GM23338 (cell line): Measurements from ENCODE around the gene GPT2. TPM values are rescaled to one million over a fixed set of nuclear protein-coding genes. Genes with fewer than 3 reads are reported as not detected.

Experiments
- CREB1 ChIP-seq: fragments of 250-450 bp; sonication (Bioruptor Pico); IDR thresholded peaks from 2 replicates; pipeline ENCODE4 v1.5.0; 2020; ENCODE audit warnings: low read depth, mild to moderate bottlenecking, moderate library complexity
- EZH2 ChIP-seq: fragments of 200-600 bp; sonication (generic); IDR thresholded peaks from one replicate; pipeline ENCODE4 v1.8.0; 2017; ENCODE audit warnings: antibody characterized with exemption, mild to moderate bottlenecking, low read depth; ENCODE audit not compliant: unreplicated experiment
- EZH2phosphoT487 ChIP-seq: fragments of 200-600 bp; sonication (generic); IDR thresholded peaks from one replicate; pipeline ENCODE4 v1.8.1; 2018; ENCODE audit warnings: antibody characterized with exemption; ENCODE audit not compliant: unreplicated experiment
- JUNB ChIP-seq: IDR thresholded peaks from one replicate; pipeline ENCODE4 v1.6.1; 2016; ENCODE audit warnings: antibody characterized with exemption; ENCODE audit not compliant: unreplicated experiment
- ZNF331 ChIP-seq: fragments of 250-450 bp; sonication (Bioruptor Pico); IDR thresholded peaks from 2 replicates; pipeline ENCODE4 v1.5.0; 2020; ENCODE audit warnings: low read depth, mild to moderate bottlenecking, moderate library complexity
- polyA plus RNA-seq: library from polyadenylated mRNA; unstranded; fragments of >200 nt; fragmentation: Nextera tagmentation; extraction: Ambion mirVana; gene quantifications from 2 replicates; pipeline ENCODE4 v1.2.1, GENCODE V29; 2016
- total RNA-seq: library from RNA; depleted of rRNA; stranded (reverse); fragments of >200 nt; shearing (Covaris generic); gene quantifications from 2 replicates; pipeline ENCODE4 v1.2.3, GENCODE V29; 2014
- TF ChIP-seq, protein P1 (sequence below): fragments of 250-450 bp; sonication (Bioruptor Pico); IDR thresholded peaks from 2 replicates; pipeline ENCODE4 v1.5.0; 2020; ENCODE audit warnings: mild to moderate bottlenecking, moderate library complexity
- TF ChIP-seq, protein P2 (sequence below): IDR thresholded peaks from one replicate; pipeline ENCODE4 v1.6.1; 2018; ENCODE audit warnings: antibody characterized with exemption; ENCODE audit not compliant: unreplicated experiment

The GPT2 gene
- total and polyA plus RNA-seq, 2 experiments from 2014 or later: 48.5 to 81.0 TPM

- TF ChIP-seq, protein P1, sequence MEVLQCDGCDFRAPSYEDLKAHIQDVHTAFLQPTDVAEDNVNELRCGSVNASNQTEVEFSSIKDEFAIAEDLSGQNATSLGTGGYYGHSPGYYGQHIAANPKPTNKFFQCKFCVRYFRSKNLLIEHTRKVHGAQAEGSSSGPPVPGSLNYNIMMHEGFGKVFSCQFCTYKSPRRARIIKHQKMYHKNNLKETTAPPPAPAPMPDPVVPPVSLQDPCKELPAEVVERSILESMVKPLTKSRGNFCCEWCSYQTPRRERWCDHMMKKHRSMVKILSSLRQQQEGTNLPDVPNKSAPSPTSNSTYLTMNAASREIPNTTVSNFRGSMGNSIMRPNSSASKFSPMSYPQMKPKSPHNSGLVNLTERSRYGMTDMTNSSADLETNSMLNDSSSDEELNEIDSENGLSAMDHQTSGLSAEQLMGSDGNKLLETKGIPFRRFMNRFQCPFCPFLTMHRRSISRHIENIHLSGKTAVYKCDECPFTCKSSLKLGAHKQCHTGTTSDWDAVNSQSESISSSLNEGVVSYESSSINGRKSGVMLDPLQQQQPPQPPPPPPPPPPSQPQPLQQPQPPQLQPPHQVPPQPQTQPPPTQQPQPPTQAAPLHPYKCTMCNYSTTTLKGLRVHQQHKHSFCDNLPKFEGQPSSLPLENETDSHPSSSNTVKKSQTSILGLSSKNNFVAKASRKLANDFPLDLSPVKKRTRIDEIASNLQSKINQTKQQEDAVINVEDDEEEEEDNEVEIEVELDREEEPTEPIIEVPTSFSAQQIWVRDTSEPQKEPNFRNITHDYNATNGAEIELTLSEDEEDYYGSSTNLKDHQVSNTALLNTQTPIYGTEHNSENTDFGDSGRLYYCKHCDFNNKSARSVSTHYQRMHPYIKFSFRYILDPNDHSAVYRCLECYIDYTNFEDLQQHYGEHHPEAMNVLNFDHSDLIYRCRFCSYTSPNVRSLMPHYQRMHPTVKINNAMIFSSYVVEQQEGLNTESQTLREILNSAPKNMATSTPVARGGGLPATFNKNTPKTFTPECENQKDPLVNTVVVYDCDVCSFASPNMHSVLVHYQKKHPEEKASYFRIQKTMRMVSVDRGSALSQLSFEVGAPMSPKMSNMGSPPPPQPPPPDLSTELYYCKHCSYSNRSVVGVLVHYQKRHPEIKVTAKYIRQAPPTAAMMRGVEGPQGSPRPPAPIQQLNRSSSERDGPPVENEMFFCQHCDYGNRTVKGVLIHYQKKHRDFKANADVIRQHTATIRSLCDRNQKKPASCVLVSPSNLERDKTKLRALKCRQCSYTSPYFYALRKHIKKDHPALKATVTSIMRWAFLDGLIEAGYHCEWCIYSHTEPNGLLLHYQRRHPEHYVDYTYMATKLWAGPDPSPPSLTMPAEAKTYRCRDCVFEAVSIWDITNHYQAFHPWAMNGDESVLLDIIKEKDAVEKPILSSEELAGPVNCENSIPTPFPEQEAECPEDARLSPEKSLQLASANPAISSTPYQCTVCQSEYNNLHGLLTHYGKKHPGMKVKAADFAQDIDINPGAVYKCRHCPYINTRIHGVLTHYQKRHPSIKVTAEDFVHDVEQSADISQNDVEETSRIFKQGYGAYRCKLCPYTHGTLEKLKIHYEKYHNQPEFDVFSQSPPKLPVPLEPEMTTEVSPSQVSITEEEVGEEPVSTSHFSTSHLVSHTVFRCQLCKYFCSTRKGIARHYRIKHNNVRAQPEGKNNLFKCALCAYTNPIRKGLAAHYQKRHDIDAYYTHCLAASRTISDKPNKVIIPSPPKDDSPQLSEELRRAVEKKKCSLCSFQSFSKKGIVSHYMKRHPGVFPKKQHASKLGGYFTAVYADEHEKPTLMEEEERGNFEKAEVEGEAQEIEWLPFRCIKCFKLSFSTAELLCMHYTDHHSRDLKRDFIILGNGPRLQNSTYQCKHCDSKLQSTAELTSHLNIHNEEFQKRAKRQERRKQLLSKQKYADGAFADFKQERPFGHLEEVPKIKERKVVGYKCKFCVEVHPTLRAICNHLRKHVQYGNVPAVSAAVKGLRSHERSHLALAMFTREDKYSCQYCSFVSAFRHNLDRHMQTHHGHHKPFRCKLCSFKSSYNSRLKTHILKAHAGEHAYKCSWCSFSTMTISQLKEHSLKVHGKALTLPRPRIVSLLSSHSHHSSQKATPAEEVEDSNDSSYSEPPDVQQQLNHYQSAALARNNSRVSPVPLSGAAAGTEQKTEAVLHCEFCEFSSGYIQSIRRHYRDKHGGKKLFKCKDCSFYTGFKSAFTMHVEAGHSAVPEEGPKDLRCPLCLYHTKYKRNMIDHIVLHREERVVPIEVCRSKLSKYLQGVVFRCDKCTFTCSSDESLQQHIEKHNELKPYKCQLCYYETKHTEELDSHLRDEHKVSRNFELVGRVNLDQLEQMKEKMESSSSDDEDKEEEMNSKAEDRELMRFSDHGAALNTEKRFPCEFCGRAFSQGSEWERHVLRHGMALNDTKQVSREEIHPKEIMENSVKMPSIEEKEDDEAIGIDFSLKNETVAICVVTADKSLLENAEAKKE (CRISPR knock-in tag): no peak
- TF ChIP-seq EZH2phosphoT487 (no peak), JUNB (no peak), CREB1 (CRISPR knock-in tag) (no peak), EZH2 (no peak), ZNF331 (CRISPR knock-in tag) (no peak)
- TF ChIP-seq, protein P2, sequence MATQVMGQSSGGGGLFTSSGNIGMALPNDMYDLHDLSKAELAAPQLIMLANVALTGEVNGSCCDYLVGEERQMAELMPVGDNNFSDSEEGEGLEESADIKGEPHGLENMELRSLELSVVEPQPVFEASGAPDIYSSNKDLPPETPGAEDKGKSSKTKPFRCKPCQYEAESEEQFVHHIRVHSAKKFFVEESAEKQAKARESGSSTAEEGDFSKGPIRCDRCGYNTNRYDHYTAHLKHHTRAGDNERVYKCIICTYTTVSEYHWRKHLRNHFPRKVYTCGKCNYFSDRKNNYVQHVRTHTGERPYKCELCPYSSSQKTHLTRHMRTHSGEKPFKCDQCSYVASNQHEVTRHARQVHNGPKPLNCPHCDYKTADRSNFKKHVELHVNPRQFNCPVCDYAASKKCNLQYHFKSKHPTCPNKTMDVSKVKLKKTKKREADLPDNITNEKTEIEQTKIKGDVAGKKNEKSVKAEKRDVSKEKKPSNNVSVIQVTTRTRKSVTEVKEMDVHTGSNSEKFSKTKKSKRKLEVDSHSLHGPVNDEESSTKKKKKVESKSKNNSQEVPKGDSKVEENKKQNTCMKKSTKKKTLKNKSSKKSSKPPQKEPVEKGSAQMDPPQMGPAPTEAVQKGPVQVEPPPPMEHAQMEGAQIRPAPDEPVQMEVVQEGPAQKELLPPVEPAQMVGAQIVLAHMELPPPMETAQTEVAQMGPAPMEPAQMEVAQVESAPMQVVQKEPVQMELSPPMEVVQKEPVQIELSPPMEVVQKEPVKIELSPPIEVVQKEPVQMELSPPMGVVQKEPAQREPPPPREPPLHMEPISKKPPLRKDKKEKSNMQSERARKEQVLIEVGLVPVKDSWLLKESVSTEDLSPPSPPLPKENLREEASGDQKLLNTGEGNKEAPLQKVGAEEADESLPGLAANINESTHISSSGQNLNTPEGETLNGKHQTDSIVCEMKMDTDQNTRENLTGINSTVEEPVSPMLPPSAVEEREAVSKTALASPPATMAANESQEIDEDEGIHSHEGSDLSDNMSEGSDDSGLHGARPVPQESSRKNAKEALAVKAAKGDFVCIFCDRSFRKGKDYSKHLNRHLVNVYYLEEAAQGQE: no peak
These were observed 91.0 kb downstream of the GPT2 start (continued) for GRCh38 chr16:46975165-46975564.
